ENCODE data around the gene PP2D1. TPM values are rescaled to one million over a fixed set of nuclear protein-coding genes. Genes with fewer than 3 reads are reported as not detected.

The PP2D1 gene
- total RNA-seq, 1 experiment from 2014 or later = not detected

DNA sequence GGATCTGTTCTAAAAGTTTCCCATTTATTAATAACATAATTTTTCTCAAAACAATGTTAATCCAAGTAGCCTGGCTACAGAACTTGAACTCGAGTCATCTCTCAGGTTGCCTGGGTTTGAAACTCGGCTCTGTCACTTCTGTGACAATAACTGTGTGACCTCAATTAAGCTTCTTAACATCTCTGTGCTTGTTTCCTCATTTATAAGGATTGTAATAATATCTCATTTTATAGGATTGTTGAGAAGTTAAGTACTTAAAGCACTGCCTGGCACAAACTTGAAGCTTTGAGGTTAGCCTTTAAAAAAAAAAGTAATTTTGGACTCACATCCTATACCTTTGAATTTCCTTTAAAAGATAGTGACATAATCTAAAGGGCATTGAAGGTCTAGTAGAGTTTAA lies 61.7 kb downstream of the PP2D1 start:
- CTCF ChIA-PET = no interaction called here
- DNase-seq (ENCODE audit: low spot score) = no peak
- Mint-ChIP-seq H3K4me1 (peaks cover 40% of the 10 kb centered on the region), H3K27me3 (ENCODE audit: low read depth) (no peaks in the 10 kb centered on the region), H3K9me3 (no peaks in the 10 kb centered on the region), H3K36me3 (peaks cover 37% of the 10 kb centered on the region), H3K4me3 (no peak overlapping the region), H3K27ac (no peak overlapping the region)
- no peak for TF ChIP-seq GRHL2 (CRISPR knock-in tag; IDR thresholded peaks at IDR 0.05; ENCODE audit: insufficient replicate concordance, severe bottlenecking)
- TF ChIP-seq, protein P1, sequence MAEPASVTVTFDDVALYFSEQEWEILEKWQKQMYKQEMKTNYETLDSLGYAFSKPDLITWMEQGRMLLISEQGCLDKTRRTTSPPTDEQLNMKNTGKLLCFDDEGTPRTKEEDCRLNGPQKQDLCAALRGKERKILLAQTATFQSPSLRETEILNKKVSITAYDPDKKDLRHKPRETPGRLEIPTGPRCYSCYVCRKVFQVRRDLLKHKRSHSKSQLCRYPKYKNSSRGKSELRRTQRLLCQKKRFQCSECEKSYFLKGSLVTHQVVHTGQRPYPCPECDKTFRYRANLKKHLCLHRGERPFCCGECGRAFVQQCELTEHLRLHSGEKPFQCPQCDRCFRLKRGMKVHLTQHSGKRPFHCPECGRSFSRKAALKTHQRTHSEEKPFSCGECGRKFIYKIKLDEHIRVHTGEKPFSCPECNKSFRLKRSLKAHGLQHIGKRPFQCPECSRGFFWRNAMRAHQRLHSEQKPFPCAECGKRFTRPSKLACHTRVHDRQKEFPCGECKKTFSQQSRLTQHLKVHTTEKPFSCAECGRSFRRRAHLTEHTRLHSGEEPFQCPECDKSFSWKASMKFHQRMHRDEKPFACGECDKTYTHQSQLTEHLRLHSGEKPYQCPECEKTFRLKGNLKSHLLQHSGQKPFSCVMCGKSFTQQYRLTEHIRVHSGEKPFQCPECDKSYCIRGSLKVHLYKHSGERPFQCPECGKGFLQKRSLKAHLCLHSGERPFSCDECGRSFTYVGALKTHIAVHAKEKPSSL (CRISPR knock-in tag; conservative IDR thresholded peaks at IDR 0.05) = no peak
- TF ChIP-seq, protein P2, sequence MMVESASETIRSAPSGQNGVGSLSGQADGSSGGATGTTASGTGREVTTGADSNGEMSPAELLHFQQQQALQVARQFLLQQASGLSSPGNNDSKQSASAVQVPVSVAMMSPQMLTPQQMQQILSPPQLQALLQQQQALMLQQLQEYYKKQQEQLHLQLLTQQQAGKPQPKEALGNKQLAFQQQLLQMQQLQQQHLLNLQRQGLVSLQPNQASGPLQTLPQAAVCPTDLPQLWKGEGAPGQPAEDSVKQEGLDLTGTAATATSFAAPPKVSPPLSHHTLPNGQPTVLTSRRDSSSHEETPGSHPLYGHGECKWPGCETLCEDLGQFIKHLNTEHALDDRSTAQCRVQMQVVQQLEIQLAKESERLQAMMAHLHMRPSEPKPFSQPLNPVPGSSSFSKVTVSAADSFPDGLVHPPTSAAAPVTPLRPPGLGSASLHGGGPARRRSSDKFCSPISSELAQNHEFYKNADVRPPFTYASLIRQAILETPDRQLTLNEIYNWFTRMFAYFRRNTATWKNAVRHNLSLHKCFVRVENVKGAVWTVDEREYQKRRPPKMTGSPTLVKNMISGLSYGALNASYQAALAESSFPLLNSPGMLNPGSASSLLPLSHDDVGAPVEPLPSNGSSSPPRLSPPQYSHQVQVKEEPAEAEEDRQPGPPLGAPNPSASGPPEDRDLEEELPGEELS (CRISPR knock-in tag; IDR thresholded peaks at IDR 0.05) = no peak
- no peak for TF ChIP-seq MYBL2 (CRISPR knock-in tag; IDR thresholded peaks at IDR 0.05)
- no peak for TF ChIP-seq ZNF671 (CRISPR knock-in tag; IDR thresholded peaks at IDR 0.05)
- TF ChIP-seq, protein P3, sequence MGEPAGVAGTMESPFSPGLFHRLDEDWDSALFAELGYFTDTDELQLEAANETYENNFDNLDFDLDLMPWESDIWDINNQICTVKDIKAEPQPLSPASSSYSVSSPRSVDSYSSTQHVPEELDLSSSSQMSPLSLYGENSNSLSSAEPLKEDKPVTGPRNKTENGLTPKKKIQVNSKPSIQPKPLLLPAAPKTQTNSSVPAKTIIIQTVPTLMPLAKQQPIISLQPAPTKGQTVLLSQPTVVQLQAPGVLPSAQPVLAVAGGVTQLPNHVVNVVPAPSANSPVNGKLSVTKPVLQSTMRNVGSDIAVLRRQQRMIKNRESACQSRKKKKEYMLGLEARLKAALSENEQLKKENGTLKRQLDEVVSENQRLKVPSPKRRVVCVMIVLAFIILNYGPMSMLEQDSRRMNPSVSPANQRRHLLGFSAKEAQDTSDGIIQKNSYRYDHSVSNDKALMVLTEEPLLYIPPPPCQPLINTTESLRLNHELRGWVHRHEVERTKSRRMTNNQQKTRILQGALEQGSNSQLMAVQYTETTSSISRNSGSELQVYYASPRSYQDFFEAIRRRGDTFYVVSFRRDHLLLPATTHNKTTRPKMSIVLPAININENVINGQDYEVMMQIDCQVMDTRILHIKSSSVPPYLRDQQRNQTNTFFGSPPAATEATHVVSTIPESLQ (CRISPR knock-in tag; IDR thresholded peaks at IDR 0.05) = no peak
- no peak for TF ChIP-seq NFYB (CRISPR knock-in tag; conservative IDR thresholded peaks at IDR 0.05; ENCODE audit: low read depth)
- TF ChIP-seq, protein P4, sequence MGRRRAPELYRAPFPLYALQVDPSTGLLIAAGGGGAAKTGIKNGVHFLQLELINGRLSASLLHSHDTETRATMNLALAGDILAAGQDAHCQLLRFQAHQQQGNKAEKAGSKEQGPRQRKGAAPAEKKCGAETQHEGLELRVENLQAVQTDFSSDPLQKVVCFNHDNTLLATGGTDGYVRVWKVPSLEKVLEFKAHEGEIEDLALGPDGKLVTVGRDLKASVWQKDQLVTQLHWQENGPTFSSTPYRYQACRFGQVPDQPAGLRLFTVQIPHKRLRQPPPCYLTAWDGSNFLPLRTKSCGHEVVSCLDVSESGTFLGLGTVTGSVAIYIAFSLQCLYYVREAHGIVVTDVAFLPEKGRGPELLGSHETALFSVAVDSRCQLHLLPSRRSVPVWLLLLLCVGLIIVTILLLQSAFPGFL (CRISPR knock-in tag; IDR thresholded peaks at IDR 0.05; ENCODE audit: borderline replicate concordance) = no peak
- no peak for TF ChIP-seq FOXP1 (CRISPR knock-in tag; IDR thresholded peaks at IDR 0.05; ENCODE audit: borderline replicate concordance)
- TF ChIP-seq, protein P5, sequence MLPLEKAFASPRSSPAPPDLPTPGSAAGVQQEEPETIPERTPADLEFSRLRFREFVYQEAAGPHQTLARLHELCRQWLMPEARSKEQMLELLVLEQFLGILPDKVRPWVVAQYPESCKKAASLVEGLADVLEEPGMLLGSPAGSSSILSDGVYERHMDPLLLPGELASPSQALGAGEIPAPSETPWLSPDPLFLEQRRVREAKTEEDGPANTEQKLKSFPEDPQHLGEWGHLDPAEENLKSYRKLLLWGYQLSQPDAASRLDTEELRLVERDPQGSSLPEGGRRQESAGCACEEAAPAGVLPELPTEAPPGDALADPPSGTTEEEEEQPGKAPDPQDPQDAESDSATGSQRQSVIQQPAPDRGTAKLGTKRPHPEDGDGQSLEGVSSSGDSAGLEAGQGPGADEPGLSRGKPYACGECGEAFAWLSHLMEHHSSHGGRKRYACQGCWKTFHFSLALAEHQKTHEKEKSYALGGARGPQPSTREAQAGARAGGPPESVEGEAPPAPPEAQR (CRISPR knock-in tag; IDR thresholded peaks at IDR 0.05) = no peak
- no peak for TF ChIP-seq JUN (CRISPR knock-in tag; IDR thresholded peaks at IDR 0.05)
- TF ChIP-seq NFATC4 (CRISPR knock-in tag; IDR thresholded peaks at IDR 0.05) = no peak
- no peak for TF ChIP-seq HMGA2 (CRISPR knock-in tag; IDR thresholded peaks at IDR 0.05)
- TF ChIP-seq NR3C1 (CRISPR knock-in tag; conservative IDR thresholded peaks at IDR 0.05; ENCODE audit: low read depth) = no peak
- no peak for TF ChIP-seq NFE2L1 (CRISPR knock-in tag; IDR thresholded peaks at IDR 0.05)
- TF ChIP-seq, protein P6, sequence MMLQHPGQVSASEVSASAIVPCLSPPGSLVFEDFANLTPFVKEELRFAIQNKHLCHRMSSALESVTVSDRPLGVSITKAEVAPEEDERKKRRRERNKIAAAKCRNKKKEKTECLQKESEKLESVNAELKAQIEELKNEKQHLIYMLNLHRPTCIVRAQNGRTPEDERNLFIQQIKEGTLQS (CRISPR knock-in tag; conservative IDR thresholded peaks at IDR 0.05) = no peak
- TF ChIP-seq, protein P7, sequence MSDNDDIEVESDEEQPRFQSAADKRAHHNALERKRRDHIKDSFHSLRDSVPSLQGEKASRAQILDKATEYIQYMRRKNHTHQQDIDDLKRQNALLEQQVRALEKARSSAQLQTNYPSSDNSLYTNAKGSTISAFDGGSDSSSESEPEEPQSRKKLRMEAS (CRISPR knock-in tag; IDR thresholded peaks at IDR 0.05) = no peak
- no peak for TF ChIP-seq TEAD1 (CRISPR knock-in tag; IDR thresholded peaks at IDR 0.05)
- TF ChIP-seq, protein P8, sequence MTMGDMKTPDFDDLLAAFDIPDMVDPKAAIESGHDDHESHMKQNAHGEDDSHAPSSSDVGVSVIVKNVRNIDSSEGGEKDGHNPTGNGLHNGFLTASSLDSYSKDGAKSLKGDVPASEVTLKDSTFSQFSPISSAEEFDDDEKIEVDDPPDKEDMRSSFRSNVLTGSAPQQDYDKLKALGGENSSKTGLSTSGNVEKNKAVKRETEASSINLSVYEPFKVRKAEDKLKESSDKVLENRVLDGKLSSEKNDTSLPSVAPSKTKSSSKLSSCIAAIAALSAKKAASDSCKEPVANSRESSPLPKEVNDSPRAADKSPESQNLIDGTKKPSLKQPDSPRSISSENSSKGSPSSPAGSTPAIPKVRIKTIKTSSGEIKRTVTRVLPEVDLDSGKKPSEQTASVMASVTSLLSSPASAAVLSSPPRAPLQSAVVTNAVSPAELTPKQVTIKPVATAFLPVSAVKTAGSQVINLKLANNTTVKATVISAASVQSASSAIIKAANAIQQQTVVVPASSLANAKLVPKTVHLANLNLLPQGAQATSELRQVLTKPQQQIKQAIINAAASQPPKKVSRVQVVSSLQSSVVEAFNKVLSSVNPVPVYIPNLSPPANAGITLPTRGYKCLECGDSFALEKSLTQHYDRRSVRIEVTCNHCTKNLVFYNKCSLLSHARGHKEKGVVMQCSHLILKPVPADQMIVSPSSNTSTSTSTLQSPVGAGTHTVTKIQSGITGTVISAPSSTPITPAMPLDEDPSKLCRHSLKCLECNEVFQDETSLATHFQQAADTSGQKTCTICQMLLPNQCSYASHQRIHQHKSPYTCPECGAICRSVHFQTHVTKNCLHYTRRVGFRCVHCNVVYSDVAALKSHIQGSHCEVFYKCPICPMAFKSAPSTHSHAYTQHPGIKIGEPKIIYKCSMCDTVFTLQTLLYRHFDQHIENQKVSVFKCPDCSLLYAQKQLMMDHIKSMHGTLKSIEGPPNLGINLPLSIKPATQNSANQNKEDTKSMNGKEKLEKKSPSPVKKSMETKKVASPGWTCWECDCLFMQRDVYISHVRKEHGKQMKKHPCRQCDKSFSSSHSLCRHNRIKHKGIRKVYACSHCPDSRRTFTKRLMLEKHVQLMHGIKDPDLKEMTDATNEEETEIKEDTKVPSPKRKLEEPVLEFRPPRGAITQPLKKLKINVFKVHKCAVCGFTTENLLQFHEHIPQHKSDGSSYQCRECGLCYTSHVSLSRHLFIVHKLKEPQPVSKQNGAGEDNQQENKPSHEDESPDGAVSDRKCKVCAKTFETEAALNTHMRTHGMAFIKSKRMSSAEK (CRISPR knock-in tag; IDR thresholded peaks at IDR 0.05; ENCODE audit: borderline replicate concordance) = no peak
- TF ChIP-seq TP53 (CRISPR knock-in tag; IDR thresholded peaks at IDR 0.05) = no peak
- POLR2A ChIA-PET = no interaction called here
- ATAC-seq = no peak

Measured in WTC11 (cell line).